Measurements from ENCODE around the gene ZFYVE21.

Gene ZFYVE21

DNA sequence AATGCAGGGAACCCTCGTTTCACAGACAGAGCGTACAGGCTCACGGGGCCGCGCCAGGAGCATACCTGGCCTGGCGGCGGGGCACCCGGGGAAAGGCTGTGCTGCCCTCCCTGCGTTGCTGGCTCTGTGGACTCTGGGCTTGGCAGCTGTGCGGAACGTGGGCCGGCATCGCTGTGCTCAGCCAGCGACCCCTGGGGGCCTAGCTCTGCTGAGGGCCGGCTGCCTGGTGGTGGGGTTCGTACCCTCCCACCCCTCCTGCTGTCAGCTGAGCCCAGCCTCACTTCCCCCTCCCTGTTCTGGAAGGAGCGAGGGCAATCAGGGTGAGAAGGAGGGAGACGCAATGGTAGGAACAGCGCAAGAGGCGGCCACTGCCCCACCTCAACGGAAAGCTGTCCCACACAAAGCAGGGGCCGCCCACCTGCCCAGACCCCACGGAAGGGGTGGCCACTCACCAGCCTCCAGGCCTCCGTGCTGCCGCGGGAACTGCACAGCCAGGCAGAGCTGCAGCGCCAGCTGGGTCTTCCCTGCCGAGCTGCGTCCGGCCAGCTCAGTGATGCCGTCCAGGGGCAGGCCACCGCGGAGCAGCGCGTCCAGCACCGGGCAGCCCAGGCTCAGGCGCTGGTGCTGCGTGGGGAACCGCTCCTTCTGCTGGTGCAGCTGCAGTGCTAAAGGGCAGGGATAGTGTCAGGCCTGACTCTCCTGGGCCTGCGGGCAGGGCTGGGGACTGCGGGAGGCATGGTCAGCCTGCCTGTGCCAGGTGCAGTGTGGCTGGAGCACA is 8.9 kb upstream of the ZFYVE21 start:
- DNase-seq: no peak

DNA sequence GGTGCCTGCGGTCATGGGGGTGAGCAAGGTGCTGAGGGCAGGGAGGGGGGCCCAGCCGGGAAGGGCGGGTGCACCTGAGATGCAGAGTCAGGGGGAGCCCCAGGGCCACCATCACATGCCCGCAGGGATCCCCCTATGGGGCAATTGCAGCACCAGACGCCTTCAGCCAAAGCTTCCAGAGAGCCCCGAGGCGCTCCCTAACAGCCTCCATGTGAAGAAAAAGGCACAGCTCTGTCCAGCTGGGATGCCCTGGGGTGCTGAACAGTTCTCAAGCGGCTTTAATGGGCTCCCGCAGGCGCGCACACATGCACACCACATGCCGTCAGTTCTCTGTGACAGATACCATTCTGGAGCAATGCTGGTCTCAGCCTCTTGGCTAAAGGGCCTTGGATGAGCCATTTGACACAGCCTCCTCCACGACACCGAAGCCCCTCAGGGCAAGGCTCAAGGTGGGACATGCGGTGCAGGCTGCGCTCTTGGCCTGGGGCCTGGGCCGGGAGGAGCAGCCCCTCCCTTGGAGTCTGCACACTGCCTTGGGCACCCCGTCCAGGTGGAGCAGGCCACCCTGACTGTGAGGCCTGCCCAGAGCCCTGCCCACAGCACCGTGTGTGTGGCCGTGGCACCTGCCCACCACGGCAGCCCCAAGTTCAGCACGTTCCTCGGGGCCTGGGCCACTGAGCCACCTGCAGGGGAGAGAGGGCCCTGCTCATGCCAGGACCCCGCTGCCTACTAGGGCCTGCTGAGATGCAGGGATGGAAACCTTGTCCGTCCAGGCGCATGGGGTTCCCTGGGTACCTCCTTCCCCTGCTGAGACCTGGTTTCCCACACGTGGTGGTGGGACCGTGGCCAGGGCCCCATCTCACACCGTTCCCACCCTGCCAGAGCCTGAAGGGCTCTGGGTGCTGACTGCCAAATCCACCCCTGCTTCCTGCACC is 8.0 kb upstream of the ZFYVE21 start:
- no peak for DNase-seq

- no peak for DNase-seq
These were observed 6.8 kb upstream of the ZFYVE21 start for GRCh38 chr14:103708750-103709187.

GRCh38 chr14:103709814-103710213 is 5.8 kb upstream of the ZFYVE21 start:
- DNase-seq: no peak

GRCh38 chr14:103710771-103711377 is 4.7 kb upstream of the ZFYVE21 start:
- no peak for DNase-seq

GRCh38 chr14:103711516-103712431 is 3.8 kb upstream of the ZFYVE21 start:
- DNase-seq: no peak

- no peak for DNase-seq
These were observed 2.9 kb upstream of the ZFYVE21 start for GRCh38 chr14:103712633-103713247.

DNA sequence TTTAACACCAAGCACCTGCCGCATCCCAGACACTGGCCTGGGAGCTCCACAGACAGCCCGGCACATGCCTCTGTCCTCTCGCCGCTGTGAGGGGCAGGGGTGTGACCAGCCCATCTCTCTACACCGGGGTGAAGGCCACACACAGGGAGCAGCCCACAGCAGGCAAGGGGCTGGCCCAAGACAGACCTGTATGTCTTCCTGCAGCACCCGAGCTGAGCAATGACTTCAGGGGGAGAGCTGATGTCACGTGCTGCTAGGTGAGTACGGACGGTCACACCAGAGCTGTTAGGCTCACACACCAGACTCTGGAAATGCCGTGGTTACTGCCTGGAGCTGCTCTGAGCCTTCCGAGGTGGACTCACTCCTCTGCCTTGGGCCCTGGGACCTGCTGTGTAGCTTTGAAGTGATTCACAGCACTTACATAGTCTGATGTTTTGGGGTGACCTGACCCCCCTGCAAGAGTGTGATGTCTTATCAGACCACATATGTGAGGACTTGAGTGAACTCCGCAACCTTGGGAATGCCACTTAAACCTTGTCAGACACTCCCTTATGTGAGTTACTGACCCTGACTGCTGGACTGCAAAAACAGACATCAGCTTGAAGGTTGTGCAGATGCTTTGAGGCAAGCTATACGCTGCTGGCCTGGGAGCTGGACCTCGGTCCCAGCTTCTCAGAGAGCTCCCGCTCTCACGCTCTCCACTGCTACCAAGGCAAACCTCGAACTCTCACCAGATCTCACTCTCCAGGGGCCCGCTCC is 2.1 kb upstream of the ZFYVE21 start:
- no peak for DNase-seq

DNA sequence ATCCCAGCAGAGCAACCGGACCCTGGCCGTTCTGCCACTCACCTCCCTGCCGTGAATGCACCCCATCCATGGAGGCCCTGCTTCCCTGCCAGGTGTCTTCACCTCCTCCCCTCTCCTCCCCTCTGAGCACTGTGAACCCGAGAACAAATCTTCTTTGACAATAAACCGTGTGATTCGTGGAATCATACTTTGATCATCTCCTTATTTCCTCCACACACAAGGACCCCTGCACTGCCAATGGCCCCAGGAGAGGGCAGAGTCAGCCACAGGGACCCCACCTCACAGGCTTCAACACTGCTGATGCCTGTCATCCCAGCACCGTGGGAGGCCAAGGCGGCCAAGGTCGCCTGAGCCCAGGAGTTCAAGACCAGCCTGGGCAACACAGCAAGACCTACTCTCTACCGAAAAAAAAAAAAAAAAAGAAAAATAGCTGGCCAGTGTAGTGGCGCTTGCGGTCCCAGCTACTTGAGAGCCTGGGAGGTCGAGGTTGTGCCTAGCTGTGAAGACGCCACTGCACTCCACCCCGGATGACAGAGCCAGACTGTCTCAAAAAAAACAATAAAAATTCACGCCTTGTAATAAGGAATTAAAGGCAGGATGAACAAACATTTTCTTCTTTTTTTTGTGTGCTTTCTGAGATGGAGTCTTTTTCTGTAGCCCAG is 1.4 kb upstream of the ZFYVE21 start:
- DNase-seq: no peak

GRCh38 chr14:103716091-103716801 is 636 bp downstream of the ZFYVE21 start:
- DNase-seq: peak; percentile 32

DNA sequence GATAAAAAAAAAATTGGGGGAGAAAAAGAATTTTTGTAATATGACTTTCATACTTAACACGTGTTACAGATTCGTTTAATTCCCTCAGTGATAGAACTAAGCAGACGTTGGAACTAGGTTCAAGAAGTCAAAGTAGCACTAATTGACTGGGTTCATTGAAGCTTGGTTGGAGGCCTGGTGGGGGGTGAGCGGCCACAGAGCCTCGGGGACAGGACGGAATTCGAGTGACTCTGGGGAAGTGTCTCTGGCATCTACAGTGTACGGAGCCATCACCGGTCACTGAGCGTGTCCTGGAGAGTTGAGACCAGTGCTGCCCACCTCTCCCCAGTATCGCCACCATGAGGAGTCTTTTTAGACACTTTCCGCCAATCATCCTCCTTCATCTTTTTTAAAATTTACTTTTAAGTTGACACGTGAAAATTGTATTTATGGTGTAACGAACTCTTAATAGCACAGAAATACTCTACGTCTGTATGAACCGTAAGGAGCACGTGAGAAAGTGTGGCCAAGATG is 1.3 kb downstream of the ZFYVE21 start:
- DNase-seq: no peak

DNA sequence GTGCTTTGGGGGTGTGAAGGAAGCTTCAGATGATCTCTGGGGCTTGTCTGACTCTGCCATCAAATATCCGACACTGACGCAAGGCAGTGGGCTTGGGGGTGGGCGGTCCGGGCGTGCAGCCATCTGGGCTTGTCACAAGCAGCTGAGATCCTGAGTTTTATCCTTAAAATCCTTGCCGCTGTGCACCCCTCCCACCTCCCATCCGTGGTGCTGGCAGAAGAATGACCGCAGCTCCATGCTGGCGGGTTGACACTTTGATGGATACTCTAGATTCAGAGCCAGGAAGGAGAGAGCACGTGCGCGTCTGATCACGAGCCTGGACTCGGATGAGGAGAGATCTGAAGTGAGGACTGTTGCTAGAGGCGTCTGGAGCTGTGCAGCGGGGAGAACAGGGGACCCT is 3.0 kb downstream of the ZFYVE21 start:
- DNase-seq: no peak

- DNase-seq: no peak
These were observed 4.1 kb downstream of the ZFYVE21 start for GRCh38 chr14:103719751-103720150.

- peak; percentile 70 for DNase-seq
These were observed 5.9 kb downstream of the ZFYVE21 start for GRCh38 chr14:103721334-103722120.

- no peak for DNase-seq
These were observed 8.1 kb downstream of the ZFYVE21 start for GRCh38 chr14:103723748-103724081.

GRCh38 chr14:103724116-103724515 is 8.5 kb downstream of the ZFYVE21 start:
- no peak for DNase-seq

- DNase-seq: no peak
These were observed 9.5 kb downstream of the ZFYVE21 start for GRCh38 chr14:103725001-103725682.

DNA sequence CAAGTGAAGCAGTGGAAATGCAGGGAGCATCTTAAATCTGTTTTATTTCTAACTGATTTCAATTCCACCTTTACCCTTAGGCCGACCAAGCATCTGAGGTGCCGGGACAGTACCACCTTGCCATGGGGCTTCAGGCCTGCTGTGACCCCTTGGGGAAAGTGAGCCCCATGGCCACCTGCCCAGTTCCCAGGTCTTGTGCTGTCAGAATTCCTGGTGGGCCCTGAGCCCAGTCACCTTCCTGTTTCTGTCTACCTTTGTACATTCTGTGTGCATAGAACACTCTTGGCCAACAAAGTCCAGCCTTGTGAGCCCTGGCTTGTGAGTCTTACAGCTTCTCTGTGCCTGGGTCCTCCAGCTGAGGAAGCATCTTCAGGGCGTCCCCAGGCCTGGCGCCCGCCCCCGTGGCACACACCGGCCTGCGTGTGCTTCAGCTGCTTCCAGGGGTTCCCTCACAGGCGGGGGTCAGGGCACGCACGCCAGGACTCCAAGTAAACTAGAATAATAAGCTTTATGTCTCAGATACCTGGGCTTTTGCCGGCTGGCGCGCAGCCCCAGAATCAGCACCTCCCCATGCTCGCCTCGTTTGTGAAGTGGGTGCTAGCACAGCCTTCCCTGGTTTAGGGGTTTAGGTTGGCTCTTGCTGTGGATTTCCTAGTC is 10.3 kb downstream of the ZFYVE21 start:
- DNase-seq: no peak
